ENCODE measurements around the gene RPTOR. TPM values are rescaled to one million over a fixed set of nuclear protein-coding genes. Genes with fewer than 3 reads are reported as not detected.
A peak's percentile ranks its signal among the peaks of the same experiment; 100 is the strongest.

RPTOR gene
- polyA plus RNA-seq, 4 donors, result 3.2 to 16.5 (median 10.1) TPM

DNA sequence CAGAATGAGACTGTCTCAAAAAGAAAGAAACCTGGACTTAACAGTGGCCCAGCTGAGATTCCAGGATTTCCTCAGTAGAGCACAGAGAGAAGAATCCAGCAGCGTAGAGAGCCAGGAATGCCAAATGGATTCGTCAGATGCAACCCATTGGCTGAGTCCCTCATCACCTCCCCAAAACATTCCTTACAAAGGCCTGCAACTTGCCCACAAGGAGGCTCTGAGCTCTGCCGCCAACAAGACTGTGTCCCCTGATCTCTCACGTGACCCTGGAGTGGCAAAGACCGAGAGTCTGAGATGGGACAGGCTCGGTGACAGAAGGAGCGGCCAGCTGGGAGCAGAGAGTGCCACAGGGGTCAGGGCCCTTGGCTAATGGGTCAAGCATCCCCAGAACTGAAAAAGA, 440.1 kb downstream of the RPTOR start:
- no peak for FAIRE-seq
- Histone ChIP-seq H3K9me3 (ENCODE audit: control insufficient read depth in 2 of 2, insufficient read depth in 1 of 2, low read depth in 1 of 2, low read length in 1 of 2) (no peaks in the 10 kb centered on the region), H3K36me3 (ENCODE audit: control insufficient read depth in 3 of 3, insufficient read depth in 2 of 3, low read depth in 1 of 3, low read length in 3 of 3) (no peaks in the 10 kb centered on the region), H3K27ac (ENCODE audit: low read depth in 1 of 3, low read length in 2 of 3) (no peak overlapping the region), H3K4me3 (ENCODE audit: low read depth in 1 of 3, low read length in 3 of 3) (no peak overlapping the region), H3K4me1 (ENCODE audit: control insufficient read depth in 3 of 3, insufficient read depth in 2 of 3, low read depth in 1 of 3, low read length in 2 of 3) (peaks cover 0 to 9% (median 0%) of the 10 kb centered on the region in 3 donors), H3K27me3 (ENCODE audit: control insufficient read depth in 3 of 3, insufficient read depth in 3 of 3, low read length in 3 of 3) (peaks cover 1 to 32% (median 3%) of the 10 kb centered on the region in 3 donors)
- WGBS, 3 donors, result 25 to 50% (median 44%) methylated on average over 7 of the region's 7 CpGs
- DNase-seq, result peak; percentile 26 to 31

- 65 to 83% (median 77%) methylated on average over 7 of the region's 7 CpGs for WGBS, 3 donors
- H3K36me3 ChIP-seq (ENCODE audit: control insufficient read depth in 3 of 3, insufficient read depth in 2 of 3, low read depth in 1 of 3, low read length in 3 of 3), result no peaks in the 10 kb centered on the region
- H3K9me3 ChIP-seq (ENCODE audit: control insufficient read depth in 2 of 2, insufficient read depth in 1 of 2, low read depth in 1 of 2, low read length in 1 of 2), result no peaks in the 10 kb centered on the region
- H3K4me1 ChIP-seq (ENCODE audit: control insufficient read depth in 3 of 3, insufficient read depth in 2 of 3, low read depth in 1 of 3, low read length in 2 of 3), result peaks cover 0 to 9% (median 0%) of the 10 kb centered on the region in 3 donors
- H3K27me3 ChIP-seq (ENCODE audit: control insufficient read depth in 3 of 3, insufficient read depth in 3 of 3, low read length in 3 of 3), result peaks cover 1 to 27% (median 3%) of the 10 kb centered on the region in 3 donors
- DNase-seq, result no peak
- H3K27ac ChIP-seq (ENCODE audit: low read depth in 1 of 3, low read length in 2 of 3), result no peak overlapping the region
- FAIRE-seq, result no peak
- H3K4me3 ChIP-seq (ENCODE audit: low read depth in 1 of 3, low read length in 3 of 3), result no peak overlapping the region
Measured at GRCh38 chr17:80986046-80986445, 441.4 kb downstream of the RPTOR start.

GRCh38 chr17:80986816-80987475, 442.3 kb downstream of the RPTOR start:
- DNase-seq (no peak), FAIRE-seq (no peak)
- Histone ChIP-seq H3K36me3 (ENCODE audit: control insufficient read depth in 3 of 3, insufficient read depth in 2 of 3, low read depth in 1 of 3, low read length in 3 of 3) (no peaks in the 10 kb centered on the region), H3K9me3 (ENCODE audit: control insufficient read depth in 2 of 2, insufficient read depth in 1 of 2, low read depth in 1 of 2, low read length in 1 of 2) (no peaks in the 10 kb centered on the region), H3K4me3 (ENCODE audit: low read depth in 1 of 3, low read length in 3 of 3) (no peak overlapping the region), H3K4me1 (ENCODE audit: control insufficient read depth in 3 of 3, insufficient read depth in 2 of 3, low read depth in 1 of 3, low read length in 2 of 3) (peaks cover 0 to 9% (median 0%) of the 10 kb centered on the region in 3 donors), H3K27ac (ENCODE audit: low read depth in 1 of 3, low read length in 2 of 3) (no peak overlapping the region), H3K27me3 (ENCODE audit: control insufficient read depth in 3 of 3, insufficient read depth in 3 of 3, low read length in 3 of 3) (peaks cover 1 to 20% (median 2%) of the 10 kb centered on the region in 3 donors)
- WGBS, 3 donors, result 58 to 67% (median 62%) methylated on average over 18 of the region's 18 CpGs

- no peak overlapping the region for H3K27ac ChIP-seq (ENCODE audit: low read depth in 1 of 3, low read length in 2 of 3)
- H3K27me3 ChIP-seq (ENCODE audit: control insufficient read depth in 3 of 3, insufficient read depth in 3 of 3, low read length in 3 of 3), result peaks cover 0 to 10% (median 1%) of the 10 kb centered on the region in 3 donors
- H3K9me3 ChIP-seq (ENCODE audit: control insufficient read depth in 2 of 2, insufficient read depth in 1 of 2, low read depth in 1 of 2, low read length in 1 of 2), result no peaks in the 10 kb centered on the region
- no peak overlapping the region for H3K4me3 ChIP-seq (ENCODE audit: low read depth in 1 of 3, low read length in 3 of 3)
- no peaks in the 10 kb centered on the region for H3K36me3 ChIP-seq (ENCODE audit: control insufficient read depth in 3 of 3, insufficient read depth in 2 of 3, low read depth in 1 of 3, low read length in 3 of 3)
- DNase-seq (no peak), FAIRE-seq (no peak)
- WGBS, 3 donors, result 61 to 72% (median 62%) methylated on average over 12 to 16 of the region's 16 CpGs
- H3K4me1 ChIP-seq (ENCODE audit: control insufficient read depth in 3 of 3, insufficient read depth in 2 of 3, low read depth in 1 of 3, low read length in 2 of 3), result peaks cover 0 to 12% (median 0%) of the 10 kb centered on the region in 3 donors
Measured at GRCh38 chr17:80987941-80988461, 443.4 kb downstream of the RPTOR start.

DNA sequence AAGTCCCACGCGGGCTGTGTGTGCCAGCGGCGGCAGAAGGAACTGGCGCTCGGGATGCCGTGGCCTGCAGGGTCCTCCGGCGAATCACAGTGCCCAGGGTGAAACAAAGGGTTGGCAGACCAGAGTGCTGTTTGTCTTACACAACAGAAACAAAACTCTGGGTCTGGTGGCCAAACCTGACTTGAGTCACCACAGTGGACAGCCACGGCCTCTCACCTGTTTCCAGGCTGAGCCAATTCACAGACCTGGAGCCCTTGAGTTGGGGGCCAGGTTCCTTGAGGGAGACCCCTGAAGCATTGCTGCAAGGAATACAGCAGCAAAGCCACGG, 444.9 kb downstream of the RPTOR start:
- no peak overlapping the region for H3K4me3 ChIP-seq (ENCODE audit: low read depth in 1 of 3, low read length in 3 of 3)

DNA sequence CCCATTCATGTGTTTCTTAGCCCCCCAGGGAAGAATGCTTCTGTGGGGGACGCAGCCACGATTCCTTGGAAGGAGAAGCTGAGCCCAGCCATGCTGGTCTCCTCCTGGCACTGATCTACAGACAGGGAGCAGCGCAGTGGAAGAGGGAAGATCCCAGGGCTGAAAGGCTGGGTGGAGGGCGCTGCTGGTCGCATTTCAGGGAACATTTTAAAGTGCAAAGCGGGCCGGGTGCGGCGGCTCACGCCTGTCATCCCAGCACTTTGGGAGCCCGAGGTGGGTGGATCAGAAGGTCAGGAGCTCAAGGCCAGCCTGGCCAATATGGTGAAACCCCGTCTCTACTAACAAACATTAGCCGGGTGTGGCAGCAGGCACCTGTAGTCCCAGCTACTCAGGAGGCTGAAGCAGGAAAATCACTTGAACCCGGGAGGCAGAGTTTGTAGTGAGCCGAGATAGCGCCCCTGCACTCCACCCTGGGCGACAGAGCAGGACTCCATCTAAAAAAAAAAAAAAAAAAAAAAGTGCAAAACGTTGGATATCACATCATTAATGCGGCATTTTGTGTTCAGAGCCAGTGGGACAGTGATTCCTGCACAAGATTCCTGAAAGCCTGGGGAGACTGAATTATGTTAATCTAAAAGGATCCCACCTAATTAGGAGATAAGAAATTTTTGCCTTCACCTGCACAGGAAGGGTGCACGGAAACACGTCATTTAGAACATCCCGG, 446.4 kb downstream of the RPTOR start:
- WGBS, 3 donors, result 7 to 34% (median 15%) methylated on average over 22 of the region's 22 CpGs
- DNase-seq, result no peak
- H3K27me3 ChIP-seq (ENCODE audit: control insufficient read depth in 3 of 3, insufficient read depth in 3 of 3, low read length in 3 of 3), result peaks cover 0 to 10% (median 1%) of the 10 kb centered on the region in 3 donors
- peak overlapping the region; percentile 51 to 99 (median 94) for H3K4me3 ChIP-seq (ENCODE audit: low read depth in 1 of 3, low read length in 3 of 3)
- peaks cover 2 to 24% (median 5%) of the 10 kb centered on the region in 3 donors for H3K36me3 ChIP-seq (ENCODE audit: control insufficient read depth in 3 of 3, insufficient read depth in 2 of 3, low read depth in 1 of 3, low read length in 3 of 3)
- no peaks in the 10 kb centered on the region for H3K9me3 ChIP-seq (ENCODE audit: control insufficient read depth in 2 of 2, insufficient read depth in 1 of 2, low read depth in 1 of 2, low read length in 1 of 2)
- peaks cover 0 to 19% (median 0%) of the 10 kb centered on the region in 3 donors for H3K4me1 ChIP-seq (ENCODE audit: control insufficient read depth in 3 of 3, insufficient read depth in 2 of 3, low read depth in 1 of 3, low read length in 2 of 3)
- H3K27ac ChIP-seq (ENCODE audit: low read depth in 1 of 3, low read length in 2 of 3), result peak overlapping the region in 1 of 3 donors; percentile 60
- no peak for FAIRE-seq

More for the DNA sequence above, 444.9 kb downstream of the RPTOR start:
- peaks cover 0 to 11% (median 0%) of the 10 kb centered on the region in 3 donors for H3K36me3 ChIP-seq (ENCODE audit: control insufficient read depth in 3 of 3, insufficient read depth in 2 of 3, low read depth in 1 of 3, low read length in 3 of 3)
- DNase-seq (no peak), FAIRE-seq (no peak)
- H3K27ac ChIP-seq (ENCODE audit: low read depth in 1 of 3, low read length in 2 of 3), result no peak overlapping the region
- H3K9me3 ChIP-seq (ENCODE audit: control insufficient read depth in 2 of 2, insufficient read depth in 1 of 2, low read depth in 1 of 2, low read length in 1 of 2), result no peaks in the 10 kb centered on the region
- WGBS, 3 donors, result 31 to 70% (median 36%) methylated on average over 11 of the region's 11 CpGs
- peaks cover 0 to 19% (median 0%) of the 10 kb centered on the region in 3 donors for H3K4me1 ChIP-seq (ENCODE audit: control insufficient read depth in 3 of 3, insufficient read depth in 2 of 3, low read depth in 1 of 3, low read length in 2 of 3)
- H3K27me3 ChIP-seq (ENCODE audit: control insufficient read depth in 3 of 3, insufficient read depth in 3 of 3, low read length in 3 of 3), result peaks cover 0 to 10% (median 1%) of the 10 kb centered on the region in 3 donors

GRCh38 chr17:80991645-80992076, 447.0 kb downstream of the RPTOR start, which contains the start of gene CHMP6:
Gene CHMP6 (plus strand): TSS chr17:80991841. CDS start chr17:80991919, 78 bp downstream.
- DNase-seq (peak; percentile 63 to 89), FAIRE-seq (no peak)
- 0 to 1% (median 0%) methylated on average over 42 to 66 of the region's 66 CpGs for WGBS, 3 donors
- H3K4me1 ChIP-seq (ENCODE audit: control insufficient read depth in 3 of 3, insufficient read depth in 2 of 3, low read depth in 1 of 3, low read length in 2 of 3), result peaks cover 0 to 19% (median 0%) of the 10 kb centered on the region in 3 donors
- peak within 1 kb of the TSS in 1 of 3 donors; percentile 60 for H3K27ac ChIP-seq (ENCODE audit: low read depth in 1 of 3, low read length in 2 of 3)
- H3K36me3 ChIP-seq (ENCODE audit: control insufficient read depth in 3 of 3, insufficient read depth in 2 of 3, low read depth in 1 of 3, low read length in 3 of 3), result peaks cover 2 to 30% (median 5%) of the 10 kb centered on the region in 3 donors
- peaks cover 0 to 9% (median 1%) of the 10 kb centered on the region in 3 donors for H3K27me3 ChIP-seq (ENCODE audit: control insufficient read depth in 3 of 3, insufficient read depth in 3 of 3, low read length in 3 of 3)
- peak within 1 kb of the TSS; percentile 56 to 99 (median 94) for H3K4me3 ChIP-seq (ENCODE audit: low read depth in 1 of 3, low read length in 3 of 3)
- H3K9me3 ChIP-seq (ENCODE audit: control insufficient read depth in 2 of 2, insufficient read depth in 1 of 2, low read depth in 1 of 2, low read length in 1 of 2), result no peaks in the 10 kb centered on the region

Measured in small intestine (tissue), 7 donors.